ENCODE data around the gene ZNF341.

DNA sequence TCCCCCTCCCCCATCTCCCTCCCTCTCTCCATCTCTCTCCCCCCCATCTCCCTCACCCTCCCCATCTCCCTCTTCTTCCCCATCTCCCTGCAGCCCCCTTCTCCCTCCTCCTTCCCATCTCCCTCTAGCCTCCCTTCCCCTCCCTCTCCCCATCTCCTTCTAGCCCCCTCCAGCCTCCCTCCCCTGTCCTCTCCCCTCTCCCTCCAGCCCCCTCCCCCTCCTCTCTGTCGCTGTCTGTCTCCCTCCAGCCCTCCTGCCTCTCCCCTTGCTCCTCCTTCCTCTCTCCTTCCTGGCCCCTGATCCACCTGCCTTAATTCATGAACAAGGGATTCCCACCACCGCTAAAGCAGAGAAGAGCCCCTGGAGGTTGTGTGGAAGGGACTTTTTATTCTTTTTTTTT, 52.4 kb downstream of the ZNF341 start:
- TF ChIP-seq, protein P1, sequence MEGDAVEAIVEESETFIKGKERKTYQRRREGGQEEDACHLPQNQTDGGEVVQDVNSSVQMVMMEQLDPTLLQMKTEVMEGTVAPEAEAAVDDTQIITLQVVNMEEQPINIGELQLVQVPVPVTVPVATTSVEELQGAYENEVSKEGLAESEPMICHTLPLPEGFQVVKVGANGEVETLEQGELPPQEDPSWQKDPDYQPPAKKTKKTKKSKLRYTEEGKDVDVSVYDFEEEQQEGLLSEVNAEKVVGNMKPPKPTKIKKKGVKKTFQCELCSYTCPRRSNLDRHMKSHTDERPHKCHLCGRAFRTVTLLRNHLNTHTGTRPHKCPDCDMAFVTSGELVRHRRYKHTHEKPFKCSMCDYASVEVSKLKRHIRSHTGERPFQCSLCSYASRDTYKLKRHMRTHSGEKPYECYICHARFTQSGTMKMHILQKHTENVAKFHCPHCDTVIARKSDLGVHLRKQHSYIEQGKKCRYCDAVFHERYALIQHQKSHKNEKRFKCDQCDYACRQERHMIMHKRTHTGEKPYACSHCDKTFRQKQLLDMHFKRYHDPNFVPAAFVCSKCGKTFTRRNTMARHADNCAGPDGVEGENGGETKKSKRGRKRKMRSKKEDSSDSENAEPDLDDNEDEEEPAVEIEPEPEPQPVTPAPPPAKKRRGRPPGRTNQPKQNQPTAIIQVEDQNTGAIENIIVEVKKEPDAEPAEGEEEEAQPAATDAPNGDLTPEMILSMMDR (IDR thresholded peaks at IDR 0.05) = no peak
- TF ChIP-seq EP300 (IDR thresholded peaks at IDR 0.05) (no peak), POLR2A (IDR thresholded peaks at IDR 0.05) (no peak), POLR2AphosphoS5 (IDR thresholded peaks at IDR 0.05) (no peak)

Data from sigmoid colon (tissue), 4 donors.